DOHH2 (cell line): ENCODE measurements around the gene NCLN.

Experiments
- CTCF ChIP-seq: fragments of 200-600 bp; sonication (generic); IDR thresholded peaks from one replicate; pipeline ENCODE4 v1.5.1; 2014; ENCODE audit warnings: antibody characterized with exemption, mild to moderate bottlenecking, low read depth, low read length; ENCODE audit not compliant: poor library complexity, severe bottlenecking
- EZH2phosphoT487 ChIP-seq: fragments of 200-600 bp; sonication (generic); IDR thresholded peaks from 2 replicates; pipeline ENCODE4 v1.6.1; 2017; ENCODE audit warnings: borderline replicate concordance, mild to moderate bottlenecking, antibody characterized with exemption, low read length, moderate library complexity, mixed read lengths

GRCh38 chr19:3190470-3190770 is 4.7 kb downstream of the NCLN start:
- no peak for TF ChIP-seq CTCF
- no peak for TF ChIP-seq EZH2phosphoT487
